ENCODE results near the gene UGGT1.
A peak's percentile ranks its signal among the peaks of the same experiment; 100 is the strongest.

UGGT1 gene

GRCh38 chr2:128228894-128229293 lies 137.9 kb downstream of the UGGT1 start:
- no peak for DNase-seq

GRCh38 chr2:128232965-128233789 lies 142.2 kb downstream of the UGGT1 start:
- DNase-seq = peak; percentile 55

GRCh38 chr2:128233790-128234395 lies 142.9 kb downstream of the UGGT1 start:
- DNase-seq = no peak

- DNase-seq = no peak
Observed at GRCh38 chr2:128234613-128235012, 143.6 kb downstream of the UGGT1 start.

GRCh38 chr2:128235581-128235980 lies 144.6 kb downstream of the UGGT1 start:
- no peak for DNase-seq

GRCh38 chr2:128236491-128237035 lies 145.6 kb downstream of the UGGT1 start:
- DNase-seq = peak; percentile 60

DNA sequence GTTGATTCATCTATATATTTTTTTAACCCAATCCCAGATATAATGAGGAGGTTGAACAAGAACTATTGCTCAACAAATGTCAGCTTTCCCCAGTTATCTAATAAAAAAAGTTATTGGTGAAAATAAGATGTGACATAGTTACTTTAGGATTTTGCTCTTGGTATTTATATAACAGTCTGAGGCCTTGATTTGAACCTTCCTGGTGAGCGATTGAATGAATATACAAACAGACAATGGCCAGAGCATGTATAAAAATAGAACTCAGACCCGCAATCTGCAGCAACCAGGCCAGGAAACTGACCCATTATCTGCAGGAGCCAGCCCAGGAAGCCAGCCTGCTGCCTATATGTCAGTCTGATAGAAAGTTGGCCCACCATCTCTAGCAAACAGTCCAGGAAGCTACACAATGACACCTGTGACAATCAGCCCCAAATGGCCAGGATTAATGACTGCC lies 146.1 kb downstream of the UGGT1 start:
- DNase-seq = no peak

- no peak for DNase-seq
Observed at GRCh38 chr2:128237911-128238697, 147.1 kb downstream of the UGGT1 start.

DNA sequence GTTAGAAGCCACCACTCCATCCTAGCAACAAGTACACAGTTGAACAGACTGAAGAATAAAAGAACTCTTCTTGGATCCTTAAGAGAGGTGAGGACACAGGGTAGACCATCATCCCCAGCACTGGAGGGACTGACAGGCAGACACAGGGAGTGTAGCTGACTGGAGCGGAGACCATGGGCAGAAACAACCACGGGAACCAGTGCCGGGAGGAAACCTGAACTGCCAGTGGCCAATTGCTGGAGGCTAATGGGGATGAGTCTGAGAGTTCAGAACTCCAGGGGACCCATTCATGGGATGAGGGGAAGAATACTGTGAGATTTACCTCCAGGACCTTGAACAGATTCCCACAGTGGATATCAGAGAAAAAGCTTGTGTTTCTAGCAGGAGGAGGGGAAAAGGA lies 150.9 kb downstream of the UGGT1 start:
- DNase-seq = no peak
